HG03457 (cell line): ENCODE measurements around the gene PTMS.
A peak's percentile ranks its signal among the peaks of the same experiment; 100 is the strongest.

Source experiments
- ATAC-seq: cut with Tn5 transposase; IDR thresholded peaks from one replicate; pipeline ENCODE4 v1.9.1; 2021; ENCODE audit warnings: moderate number of reproducible peaks; ENCODE audit not compliant: unreplicated experiment

The PTMS gene

GRCh38 chr12:6752167-6752920 lies 13.8 kb upstream of the PTMS start:
- ATAC-seq, result no peak

- peak; percentile 74 for ATAC-seq
These were observed 13.0 kb upstream of the PTMS start, which contains the start of gene MLF2 for GRCh38 chr12:6752921-6753771. MLF2 (minus strand) TSS chr12:6753141; CDS start chr12:6752334, 807 bp downstream.

GRCh38 chr12:6753772-6754356 lies 12.3 kb upstream of the PTMS start:
- ATAC-seq, result no peak

GRCh38 chr12:6754411-6754810 lies 11.8 kb upstream of the PTMS start:
- ATAC-seq, result no peak

- ATAC-seq, result no peak
These were observed 9.0 kb upstream of the PTMS start for GRCh38 chr12:6757028-6757690.

- ATAC-seq, result no peak
These were observed 7.6 kb upstream of the PTMS start for GRCh38 chr12:6758506-6759095.

- no peak for ATAC-seq
These were observed 6.4 kb upstream of the PTMS start for GRCh38 chr12:6759741-6760140.

GRCh38 chr12:6763380-6763779 lies 2.8 kb upstream of the PTMS start:
- ATAC-seq, result no peak

GRCh38 chr12:6764011-6764828 lies 1.9 kb upstream of the PTMS start:
- peak; percentile 51 for ATAC-seq

- ATAC-seq, result no peak
These were observed 1.0 kb upstream of the PTMS start for GRCh38 chr12:6765048-6765633.

- no peak for ATAC-seq
These were observed 637 bp downstream of the PTMS start for GRCh38 chr12:6766651-6767349.

GRCh38 chr12:6767353-6768319 lies 1.5 kb downstream of the PTMS start:
- no peak for ATAC-seq

GRCh38 chr12:6768437-6768914 lies 2.3 kb downstream of the PTMS start:
- ATAC-seq, result no peak

- ATAC-seq, result no peak
These were observed 2.8 kb downstream of the PTMS start for GRCh38 chr12:6768990-6769389.

- no peak for ATAC-seq
These were observed 3.5 kb downstream of the PTMS start for GRCh38 chr12:6769666-6770065.

GRCh38 chr12:6770094-6770493 lies 3.9 kb downstream of the PTMS start:
- no peak for ATAC-seq

- ATAC-seq, result no peak
These were observed 4.4 kb downstream of the PTMS start for GRCh38 chr12:6770600-6770999.

GRCh38 chr12:6771091-6771495 lies 4.9 kb downstream of the PTMS start:
- ATAC-seq, result no peak
